ENCODE data around the gene IFI27L1.

The IFI27L1 gene

GRCh38 chr14:94139006-94139405 lies 57.9 kb downstream of the IFI27L1 start:
- no peak for DNase-seq

DNA sequence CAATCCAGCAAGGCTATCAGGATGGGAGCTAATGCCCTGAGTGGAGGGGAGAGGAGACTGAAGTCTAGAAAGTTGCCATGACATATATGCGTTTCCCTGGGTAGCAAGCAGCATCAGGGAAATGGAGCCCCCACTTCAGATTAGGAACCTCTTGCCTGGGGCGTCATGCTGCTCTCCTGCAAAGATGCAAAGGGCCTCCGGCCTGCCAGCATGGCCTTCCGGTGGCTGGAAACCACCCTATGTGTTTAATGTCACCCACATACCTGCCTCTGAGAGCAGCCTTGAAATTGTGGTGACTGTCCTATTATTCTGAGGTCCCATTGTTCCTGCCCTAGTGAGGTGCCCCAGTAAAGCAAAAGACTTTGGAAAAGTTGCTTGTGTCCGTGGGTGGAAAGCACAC lies 58.3 kb downstream of the IFI27L1 start:
- DNase-seq, result no peak

GRCh38 chr14:94142247-94142646 lies 61.1 kb downstream of the IFI27L1 start:
- DNase-seq, result no peak

DNA sequence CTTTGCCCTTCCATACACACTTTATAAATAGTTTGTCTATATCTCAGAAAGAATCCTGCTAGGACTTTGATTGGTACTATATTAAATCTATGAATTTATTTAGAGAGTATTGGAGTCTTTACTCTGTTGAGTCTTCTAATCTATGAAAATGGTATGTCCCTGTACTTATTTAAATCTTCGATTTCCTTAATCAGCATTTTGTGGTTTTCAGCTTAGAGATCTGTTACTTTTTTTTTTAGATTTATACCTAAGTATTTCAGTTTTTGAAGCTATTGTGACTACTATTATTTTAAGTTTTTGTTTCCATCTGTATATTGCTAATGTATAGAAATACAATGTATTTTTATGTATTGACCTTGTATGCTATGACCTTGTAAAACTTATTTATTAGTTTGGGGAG lies 61.7 kb downstream of the IFI27L1 start:
- DNase-seq, result no peak

GRCh38 chr14:94143239-94143638 lies 62.1 kb downstream of the IFI27L1 start:
- no peak for DNase-seq

DNA sequence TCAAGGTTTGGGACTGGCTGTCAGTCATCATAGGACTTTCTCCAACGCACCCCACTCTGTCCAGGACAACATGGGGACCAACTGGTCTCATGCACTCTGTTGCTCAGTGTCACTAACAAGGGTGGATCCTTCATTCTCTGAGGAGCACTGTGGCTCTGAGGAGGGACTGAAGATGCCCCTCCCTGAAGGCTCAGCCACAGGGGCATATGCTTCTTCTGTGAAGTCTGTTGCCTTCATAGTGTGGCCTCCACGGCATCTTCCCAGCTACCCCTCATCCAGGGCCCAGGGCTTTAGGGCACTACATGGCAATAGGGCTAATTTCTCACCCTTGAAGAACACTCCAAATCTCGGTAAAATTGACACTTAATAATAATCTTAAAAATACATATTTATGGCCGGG lies 62.6 kb downstream of the IFI27L1 start:
- DNase-seq, result no peak

- no peak for DNase-seq
Observed at GRCh38 chr14:94144765-94145164, 63.7 kb downstream of the IFI27L1 start.

DNA sequence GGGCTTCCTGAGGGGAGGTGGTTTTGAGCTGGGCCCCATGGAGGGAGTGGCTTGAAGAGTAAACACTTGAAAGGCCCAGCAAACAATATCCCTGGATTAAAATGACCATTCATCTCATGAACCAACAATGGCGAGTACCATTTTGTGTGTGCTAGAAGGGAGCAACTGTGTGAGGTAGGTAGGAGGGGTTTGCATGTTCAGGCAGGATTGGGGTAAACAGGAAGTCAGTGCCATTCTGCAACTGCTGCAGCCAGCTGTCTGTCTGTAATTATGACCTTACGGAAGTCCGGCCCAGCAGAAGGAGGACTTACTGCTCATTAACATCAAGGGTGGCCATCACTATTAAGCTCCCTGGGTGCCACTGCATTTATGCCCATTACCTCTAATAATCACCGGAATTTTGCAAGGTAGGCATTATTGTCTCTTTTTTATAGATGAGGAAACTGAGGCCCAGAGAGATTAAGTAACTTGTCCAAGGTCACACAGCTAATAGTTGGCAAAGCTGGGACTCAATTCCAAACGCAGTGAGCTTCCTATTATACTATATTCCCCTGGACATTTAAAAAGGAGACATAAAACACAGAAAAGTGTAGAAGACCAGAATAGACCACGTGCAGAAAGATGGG lies 64.9 kb downstream of the IFI27L1 start:
- no peak for DNase-seq
